Ovary (tissue), 9 donors: ENCODE results near the gene TYSND1. TPM values are rescaled to one million over a fixed set of nuclear protein-coding genes. Genes with fewer than 3 reads are reported as not detected.
"Not testable (repeated sequence)": the region's sequence is repeated elsewhere in the genome, so short reads cannot be mapped to it uniquely, and the experiment has no call there.

Experiments
- DNase-seq, 5 donors: peaks; one replicate each; pipeline ENCODE4 v3.0.0-alpha.2; 2019 to 2020
- H3K27ac ChIP-seq, 2 donors: fragments of 200-600 bp; one replicate each; pipeline versions ENCODE4 v1.5.1 to v1.8.0; 2019 to 2022
- H3K27me3 ChIP-seq: fragments of 200-600 bp; one replicate; pipeline ENCODE4 v1.8.0; 2022
- H3K36me3 ChIP-seq: fragments of 200-600 bp; sonication (generic); one replicate; pipeline ENCODE4 v1.5.1; 2019
- H3K4me1 ChIP-seq: one replicate; pipeline ENCODE4 v1.8.1; 2013; ENCODE audit warnings: mild to moderate bottlenecking, moderate library complexity; ENCODE audit not compliant: insufficient read depth
- H3K4me3 ChIP-seq: fragments of 200-600 bp; sonication (generic); one replicate; pipeline ENCODE4 v1.5.1; 2017
- H3K9me3 ChIP-seq, 2 donors: fragments of 200-600 bp in 1 of 2; sonication (generic) in 1 of 2; one replicate each; pipeline versions ENCODE4 v1.5.1 to v1.8.1; 2013 to 2019; ENCODE audit warnings: mild to moderate bottlenecking in 1 of 2, moderate library complexity in 1 of 2
- CTCF ChIP-seq, 3 donors: fragments of 450-650 bp in 2 of 3; fragments of 200-600 bp in 1 of 3; IDR thresholded peaks; one replicate each; pipeline versions ENCODE4 v1.5.1 to v1.8.0; 2016 to 2022; ENCODE audit warnings: antibody characterized with exemption in 3 of 3, mild to moderate bottlenecking in 1 of 3
- EP300 ChIP-seq: sonication (generic); formaldehyde crosslinking; IDR thresholded peaks from one replicate; pipeline ENCODE4 v1.6.1; 2017; ENCODE audit warnings: antibody characterized with exemption
- POLR2A ChIP-seq: fragments of 450-650 bp; IDR thresholded peaks from one replicate; pipeline ENCODE4 v1.6.1; 2017; ENCODE audit warnings: antibody characterized with exemption, mild to moderate bottlenecking, moderate library complexity
- WGBS, 3 donors: extraction: QIAGEN DNeasy Blood & Tissue Kit in 1 of 3; methylation state at CpG; one replicate each; pipeline versions ENCODE4 v1.1.5 to v1.1.7; 2013 to 2017; 5-methylcytosine and 5-hydroxymethylcytosine counted together
- intact Hi-C, 4 donors: fragments of 100-400 bp; cut with DNase I; formaldehyde crosslinking; loops; one replicate each; pipeline versions ENCODE4 v1.11.0 to v1.15.1; 2022 to 2023
- polyA plus RNA-seq, 2 donors: library from polyadenylated mRNA; stranded (reverse); fragments of 200-250 nt in 1 of 2; fragments of 350-450 nt in 1 of 2; fragmentation: Illumina TruSeq in 1 of 2; extraction: RNeasy Lipid Tissue Mini Kit (QIAGEN cat#74804) in 1 of 2; gene quantifications; one replicate each; pipeline ENCODE4 v1.2.3, GENCODE V29; 2013 to 2014
- total RNA-seq, 7 donors: library from RNA; depleted of rRNA in 2 of 7; stranded (reverse); fragments of >200 nt in 2 of 7; fragmentation: NEBNext Ultra II Directional in 3 of 7; extraction: Animal tissue kit (Norgen Biotek cat#: 25700) in 3 of 7; gene quantifications; one replicate each; pipeline versions ENCODE4 v1.1.0 to v1.2.4, GENCODE V29; 2016 to 2023
- donor health status: DM: no; HTN: no; CAD: no; lungs with moderate emphysema.
- donor health status: DM: no; HTN: no; CAD: no.
- donor health status: Bipolar disorder and iron deficiency.
- donor health status: DM: yes; HTN: yes; CAD: no.
- donor health status: DM: no; HTN: no; CAD: no.
- donor health status: DM: yes; HTN: yes; CAD: no.

The TYSND1 gene
- total and polyA plus RNA-seq, 9 donors: 3.5 to 12.4 (median 11.9) TPM

- Histone ChIP-seq H3K4me3 (no peak overlapping the region), H3K4me1 (no peaks in the 10 kb centered on the region), H3K9me3 (no peaks in the 10 kb centered on the region), H3K27me3 (no peaks in the 10 kb centered on the region), H3K36me3 (no peaks in the 10 kb centered on the region), H3K27ac (no peak overlapping the region)
- TF ChIP-seq CTCF (IDR thresholded peaks at IDR 0.05) (no peak), POLR2A (no peak), EP300 (no peak)
- 88 to 94% (median 88%) methylated on average over 10 of the region's 10 CpGs for WGBS, 3 donors
- DNase-seq: no peak
- intact Hi-C loops: no loop called here
Measured at GRCh38 chr10:70123817-70124216, 22.7 kb downstream of the TYSND1 start.

- H3K4me3 ChIP-seq, intact Hi-C loops: not testable (repeated sequence)
- 94 to 98% (median 95%) methylated on average over 9 of the region's 9 CpGs for WGBS, 3 donors
Measured at GRCh38 chr10:70123166-70123565, 23.3 kb downstream of the TYSND1 start.

GRCh38 chr10:70122742-70123141, 23.8 kb downstream of the TYSND1 start:
- no peak overlapping the region for H3K4me3 ChIP-seq
- H3K4me1 ChIP-seq: no peaks in the 10 kb centered on the region
- intact Hi-C loops: no loop called here
- no peak for DNase-seq
- TF ChIP-seq EP300: no peak
- no peak for TF ChIP-seq CTCF (IDR thresholded peaks at IDR 0.05)
- no peak for TF ChIP-seq POLR2A
- no peaks in the 10 kb centered on the region for H3K9me3 ChIP-seq
- no peak overlapping the region for H3K27ac ChIP-seq
- H3K27me3 ChIP-seq: no peaks in the 10 kb centered on the region
- no peaks in the 10 kb centered on the region for H3K36me3 ChIP-seq
- WGBS, 3 donors: 94 to 99% (median 98%) methylated on average over 5 of the region's 5 CpGs

More at GRCh38 chr10:70123166-70123565, 23.3 kb downstream of the TYSND1 start:
- H3K4me1 ChIP-seq, H3K27ac ChIP-seq, H3K36me3 ChIP-seq, DNase-seq, H3K9me3 ChIP-seq, H3K27me3 ChIP-seq: not testable (repeated sequence)

- WGBS, 3 donors: 90 to 93% (median 90%) methylated on average over 11 of the region's 11 CpGs
- intact Hi-C loops: no loop called here
- no peak overlapping the region for H3K27ac ChIP-seq
- DNase-seq: no peak
- TF ChIP-seq POLR2A (no peak), EP300 (no peak), CTCF (IDR thresholded peaks at IDR 0.05) (no peak)
- H3K27me3 ChIP-seq: no peaks in the 10 kb centered on the region
- H3K4me1 ChIP-seq: no peaks in the 10 kb centered on the region
- H3K4me3 ChIP-seq: no peak overlapping the region
- no peaks in the 10 kb centered on the region for H3K36me3 ChIP-seq
- H3K9me3 ChIP-seq: no peaks in the 10 kb centered on the region
Measured at GRCh38 chr10:70121281-70121949, 25.1 kb downstream of the TYSND1 start.

GRCh38 chr10:70120417-70120816, 26.1 kb downstream of the TYSND1 start:
- 86 to 90% (median 86%) methylated on average over 6 of the region's 6 CpGs for WGBS, 3 donors
- H3K36me3 ChIP-seq: no peaks in the 10 kb centered on the region
- intact Hi-C loops: no loop called here
- no peaks in the 10 kb centered on the region for H3K9me3 ChIP-seq
- H3K27ac ChIP-seq: no peak overlapping the region
- H3K27me3 ChIP-seq: no peaks in the 10 kb centered on the region
- no peak for TF ChIP-seq EP300
- TF ChIP-seq CTCF (IDR thresholded peaks at IDR 0.05): no peak
- no peak for TF ChIP-seq POLR2A
- no peak for DNase-seq
- H3K4me3 ChIP-seq: no peak overlapping the region
- H3K4me1 ChIP-seq: no peaks in the 10 kb centered on the region
